T follicular helper cell (primary cell): ENCODE data around the gene OLFM2.
"Not testable (repeated sequence)": the region's sequence is repeated elsewhere in the genome, so short reads cannot be mapped to it uniquely, and the experiment has no call there.

Source experiments
- DNase-seq: peaks from one replicate; pipeline ENCODE4 v3.0.0-alpha.2; 2020; ENCODE audit warnings: low read depth

Gene OLFM2

DNA sequence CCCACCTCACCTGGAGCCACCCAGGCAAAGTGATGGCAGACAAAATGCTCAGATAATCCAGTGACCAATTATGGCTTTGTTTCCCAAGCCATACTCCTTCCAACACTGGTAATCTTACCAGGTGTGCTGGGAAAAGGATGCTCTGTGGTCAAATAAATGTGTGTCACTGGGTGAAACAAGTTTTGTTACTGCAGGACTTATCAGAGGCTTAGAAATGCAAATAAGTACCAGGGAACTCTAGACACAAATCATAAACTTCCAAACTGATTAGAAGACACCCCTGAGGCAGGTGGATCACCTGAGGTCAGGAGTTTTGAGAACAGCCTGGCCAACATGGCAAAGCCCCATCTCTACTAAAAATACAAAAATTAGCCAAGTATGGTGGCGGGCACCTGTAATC lies 74.8 kb downstream of the OLFM2 start:
- no peak for DNase-seq

DNA sequence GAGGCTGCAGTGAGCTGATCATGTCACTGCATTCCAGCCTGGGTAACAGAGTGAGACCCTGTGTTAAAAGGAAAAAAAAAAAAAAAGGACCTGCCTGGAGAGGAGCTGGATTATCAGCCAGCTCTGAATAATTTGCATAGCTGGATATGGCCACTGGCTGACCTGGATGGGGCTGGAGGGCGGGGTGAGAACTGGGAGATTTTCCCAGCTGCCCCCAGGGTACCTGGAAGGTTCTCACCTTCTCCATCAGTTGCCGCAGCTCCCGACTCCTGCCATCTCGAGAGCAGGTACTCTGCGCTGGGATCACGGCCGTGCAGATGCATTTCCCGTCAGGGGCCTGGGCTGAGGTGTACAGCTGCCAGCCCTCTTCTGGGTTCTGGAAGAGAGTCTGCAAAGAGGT lies 75.9 kb downstream of the OLFM2 start:
- no peak for DNase-seq

DNA sequence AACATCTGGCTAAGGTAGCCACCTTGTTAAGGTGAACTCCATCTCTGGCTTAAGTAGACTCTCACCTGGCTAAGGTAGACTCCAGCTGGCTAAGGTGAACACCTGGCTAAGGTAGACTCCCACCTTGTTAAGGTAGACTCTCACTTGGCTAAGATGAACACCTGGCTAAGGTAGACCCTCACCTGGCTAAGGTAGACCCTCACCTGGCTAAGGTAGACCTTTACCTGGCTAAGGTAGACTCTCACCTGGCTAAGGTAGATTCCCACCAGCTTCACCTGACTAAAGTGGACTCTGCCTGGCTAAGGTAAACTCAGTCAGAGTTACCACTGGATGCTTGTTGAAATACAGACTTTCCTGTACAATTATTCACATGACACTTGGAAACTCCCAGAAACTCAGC lies 77.5 kb downstream of the OLFM2 start:
- no peak for DNase-seq

DNA sequence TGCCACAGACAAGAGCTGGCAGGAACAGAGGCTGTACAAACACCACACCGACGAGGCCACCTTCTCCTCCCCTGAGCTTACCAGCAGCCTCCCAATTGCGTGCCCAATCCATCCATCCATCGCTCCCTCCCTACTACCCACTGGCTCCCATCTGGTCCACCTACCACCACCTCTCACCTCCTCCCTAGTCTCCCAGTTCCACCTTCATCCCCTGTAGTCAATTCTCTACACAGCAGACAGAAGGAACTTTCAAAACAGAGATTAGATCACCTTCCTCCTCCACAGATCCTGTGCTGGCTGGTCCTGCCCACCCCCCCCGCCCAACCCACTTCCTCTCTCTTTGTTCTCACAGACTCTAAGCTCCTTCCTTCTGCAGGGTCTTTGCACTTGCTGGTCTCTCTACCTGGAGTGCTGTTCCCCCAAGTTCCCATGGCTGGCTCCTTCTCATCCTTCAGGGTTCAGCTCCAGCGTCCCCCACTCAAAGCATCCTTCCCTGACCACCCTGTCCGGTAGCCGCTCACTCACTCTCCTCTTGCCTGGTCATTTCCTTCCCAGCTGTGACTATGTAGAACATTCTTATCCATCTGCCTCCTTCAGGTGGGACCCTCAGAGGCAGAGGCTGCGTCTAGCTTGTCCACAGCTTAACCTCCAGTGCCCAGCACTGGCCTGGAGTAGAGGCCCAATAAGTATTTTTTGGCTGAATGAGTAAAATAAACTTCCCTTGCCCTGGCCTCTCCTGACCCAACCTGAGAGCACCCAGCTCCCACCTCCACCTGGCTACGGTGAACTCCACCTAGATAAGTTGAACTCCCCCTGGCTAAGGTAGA lies 78.2 kb downstream of the OLFM2 start:
- DNase-seq = no peak

DNA sequence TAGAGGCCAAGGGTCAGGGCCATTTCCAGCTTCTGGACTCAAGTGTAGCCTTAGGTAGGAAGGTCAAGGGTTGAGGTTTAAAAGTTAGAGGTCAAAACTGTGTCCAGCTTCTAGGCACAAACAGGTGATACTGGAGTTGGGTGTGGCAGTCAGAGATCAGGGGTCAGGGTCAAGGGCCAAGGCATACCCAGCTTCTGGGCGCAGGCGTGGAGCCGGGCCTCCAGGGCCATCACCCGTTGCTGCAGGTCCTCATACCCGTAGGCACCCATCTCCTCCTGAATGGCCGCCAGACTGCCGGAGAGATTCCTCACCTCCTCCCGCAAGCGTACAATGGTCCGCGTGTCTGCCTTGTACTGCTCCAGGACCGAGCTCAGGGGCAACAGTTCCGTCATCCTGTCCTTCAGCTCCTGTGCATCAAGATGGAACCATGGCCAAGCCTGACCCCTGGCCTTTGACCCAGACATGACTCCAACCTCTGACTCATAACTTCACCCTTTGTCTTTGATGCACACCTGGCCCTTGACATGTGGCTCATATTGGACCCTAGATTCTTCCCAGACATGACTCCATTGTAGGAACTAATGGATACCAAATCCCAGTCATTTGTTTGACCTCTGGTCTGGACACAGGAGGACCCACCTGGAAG lies 79.1 kb downstream of the OLFM2 start:
- no peak for DNase-seq

DNA sequence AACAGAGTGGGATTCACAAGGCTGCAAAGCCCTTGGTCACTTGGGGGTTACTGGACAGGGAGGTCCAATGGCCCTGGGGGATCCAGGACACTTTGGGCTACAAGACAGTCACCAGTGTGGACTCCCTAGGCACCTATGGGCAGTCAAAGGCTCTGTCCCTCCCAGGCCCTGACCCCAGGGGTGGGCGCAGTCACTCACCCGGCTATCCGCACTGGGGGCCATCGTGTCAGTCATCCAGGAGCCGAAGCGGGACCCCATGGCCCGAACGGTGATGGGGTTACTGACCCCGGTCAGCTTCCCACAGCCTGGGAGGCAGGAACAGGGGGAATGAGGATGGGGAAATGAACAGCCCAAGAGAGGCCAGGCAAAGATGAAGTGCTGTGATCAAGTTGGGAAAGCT lies 79.7 kb downstream of the OLFM2 start:
- no peak for DNase-seq

DNA sequence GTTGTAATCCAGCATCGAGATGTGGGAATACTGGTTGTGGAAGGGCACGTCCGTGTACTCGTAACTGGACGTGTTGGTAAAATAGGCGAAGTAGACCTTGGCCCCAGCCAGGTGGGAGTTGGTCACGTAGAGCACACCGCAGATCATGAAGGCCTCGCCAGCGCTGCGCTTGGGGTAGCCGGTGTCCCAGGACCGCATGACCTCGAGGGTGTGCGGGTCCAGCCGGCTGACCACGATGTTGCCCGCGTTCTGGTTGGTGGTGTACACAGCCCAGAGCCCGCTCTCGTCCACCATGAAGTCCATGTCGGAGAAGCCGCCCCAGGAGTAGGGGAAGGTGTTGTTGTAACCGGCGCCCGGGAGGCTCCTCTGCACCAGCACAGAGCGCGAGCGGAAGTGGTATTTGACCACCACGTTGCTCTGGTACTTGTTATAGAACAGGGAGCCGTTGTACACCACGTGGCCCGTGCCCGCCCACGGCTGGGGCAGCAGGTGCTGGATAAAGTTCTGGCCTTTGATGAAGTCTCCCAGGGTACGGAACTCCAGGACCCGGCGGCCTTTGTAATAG lies 82.0 kb downstream of the OLFM2 start:
- no peak for DNase-seq

DNA sequence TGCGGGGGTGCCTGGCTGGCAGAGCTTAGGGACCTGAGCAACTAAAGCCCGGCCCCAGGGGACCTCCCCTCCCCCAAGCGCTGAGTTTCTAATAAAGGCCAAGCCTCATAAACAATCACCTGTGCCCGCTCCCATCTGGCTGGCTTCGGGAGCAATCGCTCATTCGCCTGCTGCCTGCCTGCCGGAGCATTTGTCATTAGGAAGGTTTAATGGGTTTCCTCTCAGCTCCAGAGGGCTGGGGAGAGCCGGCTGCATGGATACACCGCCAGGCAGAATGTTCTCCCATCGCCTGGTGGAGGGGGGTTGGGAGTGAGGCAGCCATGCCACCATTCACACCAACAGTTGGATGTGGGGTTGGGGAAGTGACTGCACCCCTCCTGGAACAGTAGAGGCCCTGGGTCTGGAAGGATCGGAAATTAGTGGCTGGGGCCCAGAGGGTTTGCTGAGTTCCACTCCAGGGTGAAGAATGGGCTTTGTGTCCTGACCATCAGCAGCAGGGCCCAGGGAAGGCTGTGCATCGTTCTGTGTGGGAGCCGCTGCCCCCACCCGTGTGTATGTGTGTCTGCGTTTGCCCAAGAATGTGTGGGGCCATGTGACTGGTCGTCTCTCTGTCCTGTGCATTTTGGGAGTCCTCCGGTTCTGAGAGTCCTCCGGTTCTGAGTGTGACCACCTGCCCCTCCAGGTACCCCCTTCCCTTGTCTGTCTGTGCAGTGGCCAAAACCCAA lies 85.9 kb downstream of the OLFM2 start:
- no peak for DNase-seq

DNA sequence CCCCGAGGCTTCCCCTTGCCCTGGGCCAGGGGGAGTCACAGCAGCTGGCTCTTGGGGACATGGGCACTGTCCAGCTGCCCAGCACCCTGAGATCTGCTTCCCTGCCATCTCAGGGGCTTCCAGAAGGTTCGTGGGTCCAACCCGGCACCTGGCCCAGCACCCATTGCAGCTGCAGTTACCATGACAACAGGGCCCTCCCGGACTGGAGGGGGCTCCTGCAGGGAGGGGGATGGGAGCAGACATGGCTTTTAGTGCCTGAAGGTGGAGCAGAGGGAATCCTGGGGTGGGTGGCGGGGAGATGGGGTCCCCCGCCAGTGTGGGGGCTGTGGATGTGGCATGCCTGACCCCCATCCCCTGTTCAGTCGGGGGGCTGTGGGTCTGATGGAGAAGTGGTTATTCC lies 86.5 kb downstream of the OLFM2 start:
- no peak for DNase-seq

DNA sequence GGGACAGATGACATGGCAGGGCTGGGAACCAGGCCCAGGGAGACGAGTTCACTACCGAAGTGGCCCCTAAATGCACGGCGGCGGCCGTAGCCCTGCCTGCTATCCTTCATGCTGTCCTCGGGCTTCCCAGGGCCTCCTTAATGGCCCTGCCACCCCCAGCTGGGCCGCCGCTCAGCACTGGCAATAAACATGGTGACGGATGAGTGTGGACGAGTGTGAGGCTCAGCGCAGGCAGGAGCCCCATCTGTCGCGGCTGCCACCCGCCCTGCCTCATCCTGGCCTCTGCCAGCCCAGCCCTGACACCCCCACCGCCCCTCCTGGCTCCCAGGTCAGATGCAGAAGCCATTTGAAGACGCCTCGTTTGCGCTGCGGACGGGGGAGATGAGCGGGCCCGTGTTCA lies 87.6 kb downstream of the OLFM2 start:
- DNase-seq = no peak

DNA sequence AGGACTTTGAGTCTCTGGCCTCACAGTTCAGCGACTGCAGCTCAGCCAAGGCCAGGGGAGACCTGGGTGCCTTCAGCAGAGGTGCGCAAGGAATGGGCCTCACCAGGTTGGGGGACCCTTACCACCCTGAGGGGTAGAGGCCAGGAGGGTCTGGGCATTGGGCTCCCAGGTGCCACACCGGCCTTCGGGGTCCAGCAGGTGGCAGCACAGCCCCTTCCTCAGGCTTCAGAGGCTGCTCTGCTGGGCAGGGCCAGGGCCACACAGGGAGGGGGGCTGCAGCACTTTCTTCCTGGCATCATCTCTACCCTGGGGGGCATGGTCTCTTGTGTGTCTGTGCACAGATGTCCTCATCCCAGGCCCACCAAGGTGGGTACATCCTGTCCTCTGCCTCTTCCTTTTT lies 88.3 kb downstream of the OLFM2 start:
- peak; percentile 18 for DNase-seq

DNA sequence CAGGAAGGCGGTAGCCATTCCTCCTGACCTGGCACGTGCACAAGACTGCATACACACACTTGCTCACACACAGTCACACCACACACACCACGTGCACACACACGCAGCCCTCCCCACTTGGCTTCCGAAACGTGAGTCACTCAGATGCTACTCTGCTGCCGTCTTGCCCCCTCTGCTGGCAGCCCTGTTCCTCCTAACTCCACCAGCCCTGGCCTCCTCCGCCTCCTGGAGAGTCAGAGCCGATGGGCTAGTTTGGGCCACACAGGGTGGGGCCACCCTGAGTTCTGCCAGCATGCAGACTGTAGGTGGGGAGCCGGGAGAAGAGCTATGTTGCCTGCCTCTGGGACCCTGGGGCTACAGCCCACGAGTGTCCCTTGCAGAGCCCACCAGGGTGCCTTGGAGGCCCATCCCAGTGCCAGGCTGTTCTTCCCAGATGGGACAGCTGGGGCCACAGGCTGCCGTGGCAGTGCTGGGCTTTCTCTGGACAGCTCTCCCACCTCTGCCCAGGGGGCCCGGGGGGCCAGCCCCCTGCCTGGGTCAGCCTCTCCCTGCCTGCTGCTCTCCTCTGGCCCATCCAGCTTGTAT lies 89.1 kb downstream of the OLFM2 start:
- DNase-seq = no peak

DNA sequence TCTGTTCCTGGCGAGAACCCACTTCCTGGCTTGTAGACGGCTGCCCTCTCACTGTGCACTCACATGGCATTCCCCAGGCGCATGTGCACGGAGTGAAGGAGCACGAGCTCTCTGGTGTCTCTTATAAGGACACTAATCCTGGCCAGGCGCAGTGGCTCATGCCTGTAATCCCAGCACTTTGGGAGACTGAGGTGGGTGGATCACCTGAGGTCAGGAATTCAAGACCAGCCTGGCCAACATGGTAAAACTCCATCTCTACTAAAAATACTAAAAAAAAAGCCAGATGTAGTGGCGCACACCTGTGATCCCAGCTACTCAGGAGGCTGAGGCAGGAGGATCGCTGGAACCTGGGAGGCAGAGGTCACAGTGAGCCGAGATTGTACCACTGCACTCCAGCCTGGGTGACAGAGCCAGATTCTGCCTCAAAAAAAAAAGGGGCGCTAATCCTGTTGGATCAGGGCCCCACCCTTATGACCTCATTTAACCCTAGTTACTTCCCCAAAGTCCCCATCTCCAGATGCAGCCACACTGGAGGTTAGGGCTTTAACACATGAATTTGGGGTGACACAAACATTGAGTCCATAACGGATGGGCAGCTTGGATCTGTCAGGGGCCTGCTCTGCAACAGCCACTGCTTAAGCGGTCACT lies 92.6 kb downstream of the OLFM2 start:
- not testable (repeated sequence) for DNase-seq

DNA sequence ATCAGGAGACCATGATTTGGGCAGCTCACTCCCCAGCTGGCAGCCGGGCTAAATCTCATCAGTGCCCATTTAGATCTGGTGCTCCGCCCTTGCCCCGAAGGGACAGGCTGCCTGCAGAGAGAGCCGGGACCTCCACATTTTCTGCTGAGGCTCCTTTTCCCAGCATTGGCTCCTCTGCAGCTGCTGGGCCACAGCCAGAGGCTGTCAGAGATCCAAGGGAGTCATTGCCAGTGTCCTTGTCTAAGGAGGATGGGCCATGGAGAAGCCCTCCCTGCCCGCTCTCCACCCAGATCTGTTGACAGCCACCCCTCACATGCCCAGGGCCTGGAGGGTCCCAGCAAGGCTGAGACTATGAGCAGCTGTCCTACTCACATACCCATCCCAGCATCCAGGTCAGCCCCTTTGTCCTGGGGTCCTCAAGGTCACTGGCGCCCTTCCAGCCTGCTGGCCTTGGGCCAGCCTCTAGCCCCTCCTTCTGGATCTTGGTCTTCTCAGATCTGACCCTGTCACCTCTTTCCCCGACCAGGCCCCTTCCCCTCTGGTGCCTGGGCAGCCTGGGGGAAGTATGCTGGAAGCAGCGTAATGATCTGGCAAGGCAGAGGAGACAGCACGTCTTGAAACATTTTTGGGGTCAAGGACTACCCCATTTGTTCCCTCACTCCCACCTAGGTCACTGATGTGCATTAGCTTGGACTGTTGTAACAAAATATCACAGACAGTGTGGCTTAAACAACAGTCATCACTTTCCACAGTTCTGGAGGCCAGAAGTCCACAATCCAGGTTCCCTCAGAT lies 93.3 kb downstream of the OLFM2 start:
- no peak for DNase-seq

DNA sequence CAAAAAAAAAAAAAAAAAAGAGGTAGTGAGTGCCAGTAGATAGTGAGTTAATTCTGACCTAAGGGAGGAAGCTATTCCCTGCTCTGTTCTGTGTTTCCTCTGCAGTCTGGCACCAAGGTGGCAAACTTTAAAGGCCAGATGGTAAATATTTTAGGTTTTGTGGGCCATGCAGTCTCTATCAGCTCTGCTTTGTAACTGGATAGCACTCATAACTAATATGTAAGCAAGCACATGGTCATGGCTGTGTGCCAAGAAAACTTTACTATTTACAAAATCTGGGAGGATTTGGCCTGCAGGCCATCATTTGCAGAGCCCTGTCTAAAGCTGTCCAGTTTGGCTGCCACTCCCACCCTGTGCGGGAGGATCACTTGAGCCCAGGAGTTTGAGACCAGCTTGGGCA lies 96.9 kb downstream of the OLFM2 start:
- DNase-seq = no peak

DNA sequence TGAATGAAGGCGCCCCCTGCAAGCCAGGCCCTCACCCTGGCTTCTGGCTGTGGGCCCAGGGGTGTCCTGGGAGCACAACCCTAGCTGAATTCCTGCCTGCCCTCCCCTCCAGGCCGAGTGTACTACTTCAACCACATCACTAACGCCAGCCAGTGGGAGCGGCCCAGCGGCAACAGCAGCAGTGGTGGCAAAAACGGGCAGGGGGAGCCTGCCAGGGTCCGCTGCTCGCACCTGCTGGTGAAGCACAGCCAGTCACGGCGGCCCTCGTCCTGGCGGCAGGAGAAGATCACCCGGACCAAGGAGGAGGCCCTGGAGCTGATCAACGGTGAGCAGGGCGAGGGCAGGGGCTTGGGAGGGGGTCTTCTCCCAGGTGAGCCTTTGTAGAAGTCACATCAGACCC lies 98.0 kb downstream of the OLFM2 start:
- no peak for DNase-seq

DNA sequence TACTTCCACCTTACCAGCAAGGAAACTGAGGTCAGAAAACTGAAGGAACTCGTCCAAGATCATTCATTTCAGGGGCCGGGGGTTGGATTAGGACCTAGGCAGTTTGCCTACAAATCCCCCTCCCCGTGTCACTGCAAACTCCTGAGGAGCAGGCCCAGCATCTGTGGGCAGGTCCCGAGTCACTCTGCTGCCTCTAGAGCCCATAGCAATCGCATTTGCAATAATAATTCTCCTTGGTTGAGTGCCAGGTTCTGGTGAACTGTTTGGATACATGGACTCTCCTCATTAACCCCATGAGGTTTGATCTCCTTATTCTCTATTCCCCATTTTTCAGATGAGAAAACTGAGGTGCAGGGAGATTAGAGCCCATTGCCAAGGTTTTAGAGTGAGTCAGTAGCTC lies 100.3 kb downstream of the OLFM2 start:
- DNase-seq = no peak

DNA sequence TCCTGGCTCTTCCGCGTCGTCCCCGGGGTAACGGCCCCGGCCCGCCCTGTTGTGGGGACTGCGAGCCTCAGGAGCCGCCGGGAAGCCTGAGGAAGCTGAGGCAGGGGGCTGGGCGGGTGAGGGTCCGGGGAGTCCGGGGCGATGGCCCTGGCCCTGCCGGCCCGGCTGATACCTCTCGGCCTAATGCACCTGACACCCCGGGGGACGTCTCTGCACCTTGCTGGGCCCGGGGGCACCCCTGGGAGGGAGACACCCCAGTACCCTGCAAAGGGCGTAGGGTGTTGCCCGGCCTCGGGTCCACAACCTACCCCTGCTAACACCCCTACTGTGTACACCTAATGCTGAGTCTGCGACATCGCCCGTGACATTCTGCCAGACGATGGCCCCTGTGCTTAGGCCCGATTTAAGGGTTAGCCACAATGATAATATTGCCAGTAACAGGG lies 100.8 kb downstream of the OLFM2 start:
- DNase-seq = no peak

DNA sequence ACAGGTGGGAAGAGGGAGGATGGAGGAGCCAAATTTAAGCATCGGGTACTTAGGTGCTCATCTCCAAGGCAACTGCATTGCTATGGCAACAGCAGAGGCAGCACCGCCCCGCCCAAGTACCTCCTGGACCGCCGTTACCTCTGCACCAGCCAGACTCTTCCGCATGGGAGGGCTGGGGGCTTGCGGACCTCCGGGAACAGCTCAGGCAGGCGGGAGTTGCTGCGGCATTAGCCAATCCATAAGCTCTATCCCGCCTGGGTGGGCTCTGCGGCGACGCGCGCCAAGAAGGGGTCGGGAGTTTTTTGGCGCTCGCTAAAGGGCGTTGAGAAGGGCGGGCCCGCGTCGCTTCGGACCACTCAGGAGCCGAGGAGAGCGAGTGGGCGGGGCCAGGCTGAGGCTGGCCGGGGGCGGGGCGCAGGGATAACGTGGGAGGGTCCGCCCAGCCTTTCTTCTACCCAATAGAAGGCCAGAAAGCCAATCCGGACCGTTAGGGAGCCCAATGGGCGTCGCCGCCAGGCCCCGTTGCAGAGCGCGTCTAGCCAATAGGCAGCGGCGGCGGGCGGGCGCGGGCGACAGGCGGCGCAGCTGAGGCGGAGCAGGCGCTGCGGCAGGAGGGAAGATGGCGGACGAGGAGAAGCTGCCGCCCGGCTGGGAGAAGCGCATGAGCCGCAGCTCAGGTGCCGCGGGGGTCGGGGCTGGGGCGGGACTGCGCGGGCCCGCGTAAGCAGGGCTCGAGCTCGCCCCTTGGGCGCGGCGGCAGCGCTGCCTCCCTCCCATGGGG lies 101.4 kb downstream of the OLFM2 start, which contains the start of gene PIN1:
PIN1 (plus strand) TSS at position 593 of the 781 bp plus-strand sequence; CDS start at position 620, 27 bp downstream.
- DNase-seq = peak; percentile 99

DNA sequence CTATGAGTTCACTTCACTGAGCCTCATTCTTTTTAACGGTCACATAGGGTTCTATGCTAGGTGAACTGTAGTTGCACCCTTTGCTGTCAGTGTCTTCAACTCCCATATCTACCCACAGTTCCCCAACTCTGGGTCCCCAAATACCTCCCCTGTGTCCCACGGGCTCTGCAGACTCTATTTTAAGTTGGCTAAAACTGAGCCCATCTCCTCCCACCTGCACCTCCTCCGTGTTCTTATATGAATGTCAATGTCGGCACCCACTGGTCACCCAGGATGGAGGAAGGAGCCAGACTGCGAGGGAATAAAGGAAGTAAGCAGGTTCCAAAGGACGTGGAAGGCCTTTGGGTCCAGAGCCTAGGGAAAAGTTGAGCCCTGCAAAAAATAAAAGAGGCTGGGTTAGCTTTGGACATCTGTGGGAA lies 102.0 kb downstream of the OLFM2 start:
- no peak for DNase-seq
